Activated CD4-positive, alpha-beta T cell treated with anti-CD3 and anti-CD28 coated beads for 36 hours (primary cell): ENCODE data around the gene VDAC2. TPM values are rescaled to one million over a fixed set of nuclear protein-coding genes. Genes with fewer than 3 reads are reported as not detected.
A peak's percentile ranks its signal among the peaks of the same experiment; 100 is the strongest.

Experiments
- ATAC-seq: fragments of 200-7000 bp; cut with Tn5 transposase; one replicate; pipeline ENCODE4 v1.10.0; 2021; ENCODE audit warnings: mild to moderate bottlenecking, moderate library complexity
- CTCF ChIA-PET: fragments of 350-600 bp; sonication (Branson Sonifier 250); formaldehyde crosslinking; loops from one replicate; lab custom pipeline; 2021; ENCODE audit warnings: antibody characterized with exemption; lab: Charles Lee
- POLR2A ChIA-PET: fragments of 350-600 bp; sonication (Branson Sonifier 250); formaldehyde crosslinking; loops from one replicate; lab custom pipeline; 2021; ENCODE audit warnings: antibody characterized with exemption, inconsistent platforms; lab: Charles Lee
- DNase-seq: peaks from one replicate; pipeline ENCODE4 v3.0.0-alpha.2; 2020
- H3K27ac Mint-ChIP-seq: one replicate; pipeline ENCODE4 v1.8.0; 2021; ENCODE audit warnings: mixed read lengths
- H3K27me3 Mint-ChIP-seq: one replicate; pipeline ENCODE4 v1.8.0; 2021; ENCODE audit warnings: mixed read lengths
- H3K36me3 Mint-ChIP-seq: one replicate; pipeline ENCODE4 v1.8.0; 2021; ENCODE audit warnings: low read depth, mixed read lengths
- H3K4me1 Mint-ChIP-seq: one replicate; pipeline ENCODE4 v1.8.0; 2021; ENCODE audit warnings: mixed read lengths
- H3K4me3 Mint-ChIP-seq: one replicate; pipeline ENCODE4 v1.8.0; 2021; ENCODE audit warnings: mild to moderate bottlenecking, moderate library complexity, mixed read lengths
- H3K9me3 Mint-ChIP-seq: one replicate; pipeline ENCODE4 v1.8.0; 2021; ENCODE audit warnings: low read depth, mixed read lengths
- intact Hi-C, 2 experiments: fragments of 100-400 bp; cut with DNase I in 1 of 2; cut with micrococcal nuclease in 1 of 2; formaldehyde crosslinking; loops; one replicate each; pipeline versions ENCODE4 v1.14.2 to v1.15.1; 2022 to 2024; cut with DNase I, micrococcal nuclease
- total RNA-seq, 2 experiments: library from RNA; stranded (reverse); gene quantifications; one replicate each; pipeline ENCODE4 v1.2.3, GENCODE V29; 2021

Gene VDAC2
- 100 to 1,000 TPM; 122 to 233 TPM for total RNA-seq

- Mint-ChIP-seq H3K9me3 (no peaks in the 10 kb centered on the region), H3K4me1 (peaks cover 40% of the 10 kb centered on the region), H3K27me3 (no peaks in the 10 kb centered on the region), H3K4me3 (peak within 1 kb of the TSS; percentile 89), H3K27ac (peak within 1 kb of the TSS; percentile 100), H3K36me3 (peaks cover 34% of the 10 kb centered on the region)
- intact Hi-C loops, result loop anchor here (1.0 to 5.0 kb wide), 12 partner anchors 20 to 1963 kb away; partner anchors contain the start of genes SAMD8 (in 2 of the 2), ADK (in 1 of the 2), DNAJC9 (in 1 of the 2) and KAT6B (in 1 of the 2)
- peak; percentile 83 for ATAC-seq
- POLR2A ChIA-PET, result interaction anchor here (0.6 to 3.1 kb wide), 8 partner anchors 13 to 385 kb away, joined by 3 to 28 read pairs (median 6); partner anchors contain the start of genes COMTD1 and SAMD8
- CTCF ChIA-PET, result interaction anchor here (0.7 to 8.9 kb wide), 9 partner anchors 12 to 85 kb away, joined by 3 to 129 read pairs (median 5); partner anchors contain the start of gene COMTD1
- DNase-seq, result peak; percentile 96
These were observed at the start of gene VDAC2 for GRCh38 chr10:75210282-75211006. Gene VDAC2 (plus strand): TSS chr10:75210796. CDS start chr10:75211159, 363 bp downstream.

DNA sequence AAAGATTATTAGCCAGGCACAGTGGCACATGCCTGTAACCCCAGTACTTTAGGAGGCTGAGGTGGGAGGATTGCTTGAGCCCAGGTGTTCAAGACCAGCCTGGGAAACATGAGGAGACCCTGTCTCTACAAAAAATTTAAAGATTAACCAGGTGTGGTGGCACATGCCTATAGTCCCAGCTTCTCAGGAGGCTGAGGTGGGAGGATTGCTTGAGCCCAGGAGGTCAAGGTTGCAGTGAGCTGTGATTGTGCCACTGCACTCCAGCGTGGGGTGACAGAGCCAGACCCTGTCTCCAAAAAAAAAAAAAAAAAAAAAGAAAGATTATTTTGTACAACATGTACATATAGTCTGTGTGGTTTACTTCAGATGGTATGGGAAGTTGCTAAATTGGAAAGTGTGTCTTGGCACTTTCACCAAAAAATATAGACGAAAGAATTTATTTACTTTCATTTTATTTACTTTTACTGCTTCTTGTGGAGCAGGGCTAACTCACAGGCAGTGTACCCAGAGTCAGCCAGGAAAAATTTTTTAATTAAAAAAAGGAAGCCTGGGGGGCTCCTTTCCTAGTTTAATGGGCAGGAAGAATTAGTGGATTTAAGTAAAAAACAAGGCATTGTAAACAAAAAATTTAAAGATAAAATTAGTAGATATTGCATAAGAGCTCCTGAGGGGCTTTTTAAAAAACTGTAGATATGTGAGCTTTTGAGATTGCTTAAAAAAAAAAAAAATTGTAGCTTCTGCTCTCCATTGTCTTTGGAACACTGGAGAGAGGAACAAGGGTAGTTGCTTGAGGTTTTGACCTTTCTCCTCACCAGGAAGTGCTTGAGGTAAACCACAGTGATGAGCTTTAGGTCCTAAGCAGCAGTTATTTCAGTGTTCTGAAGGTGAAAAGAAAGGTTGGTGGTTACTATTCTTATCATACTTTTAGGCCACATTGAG, 44.6 kb upstream of the VDAC2 start:
- Mint-ChIP-seq H3K9me3 (no peaks in the 10 kb centered on the region), H3K27ac (peak overlapping the region; percentile 89), H3K36me3 (peaks cover 8% of the 10 kb centered on the region), H3K4me3 (no peak overlapping the region), H3K4me1 (peaks cover 31% of the 10 kb centered on the region), H3K27me3 (no peaks in the 10 kb centered on the region)
- ATAC-seq (peak; percentile 88), DNase-seq (peak; percentile 24)
- CTCF ChIA-PET, result interaction anchor here (0.6 to 1.9 kb wide), 5 partner anchors 13 to 140 kb away, joined by 3 to 5 read pairs (median 3); partner anchors contain the start of gene COMTD1
- intact Hi-C loops, result loop anchor here in 1 of 2 experiments (2.0 kb wide), 1 partner anchor 21 kb away; no protein-coding TSS in a partner anchor
- POLR2A ChIA-PET, result interaction anchor here (0.5 kb wide), 1 partner anchor 40 kb away, joined by 5 read pairs; no protein-coding TSS in a partner anchor

DNA sequence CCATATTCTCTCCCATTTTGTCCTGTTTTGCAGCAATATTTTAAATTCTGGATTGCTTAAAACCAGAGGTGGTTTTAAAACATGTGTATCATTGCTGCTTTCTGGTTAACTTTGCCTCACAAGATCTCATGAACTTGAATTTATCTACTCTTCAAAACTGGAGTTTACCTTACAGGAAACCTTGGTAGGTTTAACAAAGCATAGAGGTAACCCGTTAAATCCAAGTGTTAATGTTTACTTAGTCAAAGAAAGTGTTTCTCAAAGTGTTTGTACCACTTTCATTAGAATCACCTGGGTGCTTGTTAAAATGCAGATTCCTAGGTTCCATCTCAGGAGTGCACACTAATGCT, 44.0 kb upstream of the VDAC2 start:
- ChIA-PET POLR2A (no interaction called here), CTCF (interaction anchor here (0.7 to 1.9 kb wide), 4 partner anchors 17 to 69 kb away, joined by 3 to 5 read pairs (median 3); partner anchors contain the start of gene COMTD1)
- H3K27me3 Mint-ChIP-seq, result no peaks in the 10 kb centered on the region
- DNase-seq (no peak), ATAC-seq (peak; percentile 31)
- no peaks in the 10 kb centered on the region for H3K9me3 Mint-ChIP-seq
- H3K4me3 Mint-ChIP-seq, result no peak overlapping the region
- H3K4me1 Mint-ChIP-seq, result peaks cover 29% of the 10 kb centered on the region
- intact Hi-C loops, result loop anchor here in 1 of 2 experiments (2.0 kb wide), 1 partner anchor 22 kb away; no protein-coding TSS in a partner anchor
- H3K27ac Mint-ChIP-seq, result peak overlapping the region; percentile 89
- H3K36me3 Mint-ChIP-seq, result peaks cover 8% of the 10 kb centered on the region

DNA sequence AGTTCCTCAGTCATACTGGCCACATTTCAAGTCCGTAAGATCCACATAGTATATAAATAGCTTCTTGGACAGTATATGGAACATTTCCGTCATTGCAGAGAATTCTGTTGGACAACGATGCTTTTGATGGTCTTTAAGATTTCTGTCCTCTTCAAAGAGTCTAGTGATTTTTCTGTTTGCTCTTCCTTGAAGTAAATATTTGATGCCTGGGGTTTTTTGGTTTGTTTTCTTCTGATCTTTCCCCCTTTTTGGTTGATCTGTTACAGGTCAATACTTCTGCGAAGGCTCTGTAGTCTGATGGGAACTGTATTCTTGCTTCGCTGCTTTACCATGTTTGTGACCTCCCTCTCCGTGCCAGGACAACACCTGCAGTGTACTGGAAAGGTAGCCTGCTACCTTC, 42.3 kb upstream of the VDAC2 start:
- POLR2A ChIA-PET, result no interaction called here
- peak overlapping the region; percentile 11 for H3K27ac Mint-ChIP-seq
- no peak overlapping the region for H3K4me3 Mint-ChIP-seq
- CTCF ChIA-PET, result interaction anchor here (0.5 kb wide), 1 partner anchor 11 kb away, joined by 3 read pairs; no protein-coding TSS in a partner anchor
- H3K36me3 Mint-ChIP-seq, result peaks cover 9% of the 10 kb centered on the region
- intact Hi-C loops, result no loop called here
- H3K9me3 Mint-ChIP-seq, result no peaks in the 10 kb centered on the region
- no peak for ATAC-seq
- no peaks in the 10 kb centered on the region for H3K27me3 Mint-ChIP-seq
- DNase-seq, result no peak
- peaks cover 27% of the 10 kb centered on the region for H3K4me1 Mint-ChIP-seq

DNA sequence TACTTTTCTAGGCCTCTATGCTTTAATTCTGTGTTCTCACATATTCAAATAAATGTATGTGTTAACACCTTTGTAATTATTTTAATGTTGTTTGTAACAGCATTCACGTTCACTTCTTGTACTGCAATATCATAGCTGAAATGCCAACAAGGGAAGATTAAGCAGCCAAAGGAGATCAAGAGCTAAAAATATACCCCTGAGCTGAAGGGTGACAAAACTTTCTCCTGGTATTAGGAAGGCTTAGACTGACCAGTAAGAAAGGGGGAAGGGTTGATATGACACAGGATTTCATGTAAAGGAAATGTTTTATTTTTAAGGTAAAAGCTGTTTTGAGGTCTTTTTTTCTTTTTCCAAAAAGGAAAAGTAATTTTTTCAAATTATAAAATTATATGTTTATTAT, 40.4 kb upstream of the VDAC2 start:
- Mint-ChIP-seq H3K4me3 (no peak overlapping the region), H3K27ac (peak overlapping the region; percentile 11), H3K36me3 (peaks cover 16% of the 10 kb centered on the region), H3K27me3 (no peaks in the 10 kb centered on the region), H3K4me1 (peaks cover 30% of the 10 kb centered on the region), H3K9me3 (no peaks in the 10 kb centered on the region)
- ChIA-PET POLR2A (no interaction called here), CTCF (no interaction called here)
- ATAC-seq, result no peak
- no peak for DNase-seq
- intact Hi-C loops, result no loop called here

- no peak for DNase-seq
- ATAC-seq, result no peak
- Mint-ChIP-seq H3K27me3 (no peaks in the 10 kb centered on the region), H3K4me1 (peaks cover 23% of the 10 kb centered on the region), H3K9me3 (no peaks in the 10 kb centered on the region), H3K36me3 (peaks cover 31% of the 10 kb centered on the region), H3K4me3 (no peak overlapping the region), H3K27ac (no peak overlapping the region)
- intact Hi-C loops, result no loop called here
- ChIA-PET CTCF (no interaction called here), POLR2A (no interaction called here)
These were observed 35.5 kb upstream of the VDAC2 start for GRCh38 chr10:75175046-75175445.

DNA sequence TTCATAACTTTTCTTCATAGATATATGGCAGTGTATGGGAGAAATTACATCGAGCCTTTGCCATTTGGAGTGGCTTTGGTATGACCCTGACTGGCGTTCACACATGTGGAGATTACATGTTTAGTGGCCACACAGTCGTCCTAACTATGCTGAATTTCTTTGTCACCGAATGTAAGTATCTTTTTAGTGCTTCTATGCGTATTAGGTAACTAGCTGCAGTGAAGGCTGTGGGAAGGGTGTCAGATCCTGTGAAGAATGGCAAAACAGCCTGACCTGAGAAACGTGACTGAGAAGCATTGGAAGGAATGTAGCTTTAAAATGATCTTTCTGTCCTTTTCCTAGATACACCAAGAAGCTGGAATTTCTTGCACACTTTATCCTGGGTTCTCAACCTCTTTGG, 34.5 kb upstream of the VDAC2 start:
- ChIA-PET POLR2A (interaction anchor here (0.5 kb wide), 1 partner anchor 94 kb away, joined by 4 read pairs; no protein-coding TSS in a partner anchor), CTCF (interaction anchor here (1.0 kb wide), 1 partner anchor 8 kb away, joined by 3 read pairs; no protein-coding TSS in a partner anchor)
- intact Hi-C loops, result no loop called here
- H3K9me3 Mint-ChIP-seq, result no peaks in the 10 kb centered on the region
- DNase-seq (no peak), ATAC-seq (no peak)
- no peaks in the 10 kb centered on the region for H3K27me3 Mint-ChIP-seq
- no peak overlapping the region for H3K27ac Mint-ChIP-seq
- peaks cover 29% of the 10 kb centered on the region for H3K4me1 Mint-ChIP-seq
- no peak overlapping the region for H3K4me3 Mint-ChIP-seq
- H3K36me3 Mint-ChIP-seq, result peaks cover 33% of the 10 kb centered on the region

- intact Hi-C loops, result no loop called here
- Mint-ChIP-seq H3K4me1 (peaks cover 35% of the 10 kb centered on the region), H3K9me3 (no peaks in the 10 kb centered on the region), H3K27ac (no peak overlapping the region), H3K4me3 (no peak overlapping the region), H3K27me3 (no peaks in the 10 kb centered on the region), H3K36me3 (peaks cover 33% of the 10 kb centered on the region)
- no peak for ATAC-seq
- DNase-seq, result no peak
- CTCF ChIA-PET, result interaction anchor here (0.8 to 1.0 kb wide), 2 partner anchors 8 to 48 kb away, joined by 3 read pairs; no protein-coding TSS in a partner anchor
- POLR2A ChIA-PET, result no interaction called here
These were observed 33.9 kb upstream of the VDAC2 start for GRCh38 chr10:75176736-75177135.

GRCh38 chr10:75179657-75180177, 30.9 kb upstream of the VDAC2 start:
- CTCF ChIA-PET, result interaction anchor here (0.7 to 2.3 kb wide), 7 partner anchors 8 to 143 kb away, joined by 3 to 15 read pairs (median 5); no protein-coding TSS in a partner anchor
- Mint-ChIP-seq H3K27ac (peak overlapping the region; percentile 71), H3K36me3 (peaks cover 28% of the 10 kb centered on the region), H3K4me1 (peaks cover 34% of the 10 kb centered on the region), H3K4me3 (no peak overlapping the region), H3K9me3 (no peaks in the 10 kb centered on the region), H3K27me3 (no peaks in the 10 kb centered on the region)
- ATAC-seq (no peak), DNase-seq (no peak)
- intact Hi-C loops, result loop anchor here (1.0 to 10.0 kb wide), 4 partner anchors 41 to 67 kb away; partner anchors contain the start of gene SAMD8 (in 1 of the 2)
- POLR2A ChIA-PET, result no interaction called here

DNA sequence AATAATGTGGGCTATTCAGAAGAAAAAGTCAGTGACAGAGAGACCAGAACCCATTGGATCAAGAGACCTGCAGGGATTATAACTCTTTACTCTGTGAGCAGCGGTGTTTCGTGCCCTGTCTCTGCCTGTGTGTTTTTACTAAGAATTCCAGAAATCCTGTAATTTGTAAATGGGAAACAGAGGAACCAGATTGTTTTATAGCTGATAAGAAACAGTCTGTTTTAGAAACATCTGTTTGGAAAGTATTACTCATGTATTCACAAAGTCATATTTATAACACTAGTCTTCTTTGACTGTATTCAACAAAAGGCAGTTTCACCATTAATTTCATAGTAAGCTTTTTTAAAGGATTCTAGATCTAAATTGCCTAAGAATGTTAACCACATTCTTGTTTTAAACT, 30.0 kb upstream of the VDAC2 start:
- H3K36me3 Mint-ChIP-seq, result peaks cover 24% of the 10 kb centered on the region
- DNase-seq (no peak), ATAC-seq (peak; percentile 48)
- H3K9me3 Mint-ChIP-seq, result no peaks in the 10 kb centered on the region
- ChIA-PET POLR2A (interaction anchor here (0.6 kb wide), 1 partner anchor 1553 kb away, joined by 4 read pairs; no protein-coding TSS in a partner anchor), CTCF (interaction anchor here (0.9 to 1.5 kb wide), 3 partner anchors 9 to 54 kb away, joined by 3 to 5 read pairs (median 3); partner anchors contain the start of gene VDAC2)
- H3K4me3 Mint-ChIP-seq, result no peak overlapping the region
- intact Hi-C loops, result loop anchor here (1.0 to 10.0 kb wide), 4 partner anchors 42 to 68 kb away; partner anchors contain the start of gene SAMD8 (in 1 of the 2)
- H3K4me1 Mint-ChIP-seq, result peaks cover 30% of the 10 kb centered on the region
- no peaks in the 10 kb centered on the region for H3K27me3 Mint-ChIP-seq
- peak overlapping the region; percentile 63 for H3K27ac Mint-ChIP-seq
